HepG2 (cell line): ENCODE data around the gene HS3ST3B1.

Experiments
- DR1 ChIP-seq: sonication (generic); formaldehyde crosslinking; IDR thresholded peaks from 2 replicates; pipeline ENCODE4 v1.8.0; 2021; ENCODE audit warnings: mild to moderate bottlenecking, missing genetic modification reagents, inconsistent platforms
- FOSL2 ChIP-seq: sonication (generic); formaldehyde crosslinking; IDR thresholded peaks from 2 replicates; pipeline ENCODE4 v1.4.0; 2020; ENCODE audit warnings: missing genetic modification reagents
- POLR2A ChIP-seq, 2 experiments: IDR thresholded peaks; 2 replicates each; pipeline ENCODE4 v1.6.1; 2011; ENCODE audit warnings: low read depth in 2 of 2, low read length in 2 of 2, mild to moderate bottlenecking in 1 of 2, moderate library complexity in 1 of 2; ENCODE audit not compliant: insufficient read depth in 1 of 2
- ZNF768 ChIP-seq: sonication (generic); formaldehyde crosslinking; IDR thresholded peaks from 2 replicates; pipeline ENCODE4 v1.4.0; 2020; ENCODE audit warnings: missing genetic modification reagents
- ZNF839 ChIP-seq: sonication (generic); formaldehyde crosslinking; IDR thresholded peaks from 2 replicates; pipeline ENCODE4 v1.4.0; 2020; ENCODE audit warnings: missing genetic modification reagents, mild to moderate bottlenecking, borderline replicate concordance

DNA sequence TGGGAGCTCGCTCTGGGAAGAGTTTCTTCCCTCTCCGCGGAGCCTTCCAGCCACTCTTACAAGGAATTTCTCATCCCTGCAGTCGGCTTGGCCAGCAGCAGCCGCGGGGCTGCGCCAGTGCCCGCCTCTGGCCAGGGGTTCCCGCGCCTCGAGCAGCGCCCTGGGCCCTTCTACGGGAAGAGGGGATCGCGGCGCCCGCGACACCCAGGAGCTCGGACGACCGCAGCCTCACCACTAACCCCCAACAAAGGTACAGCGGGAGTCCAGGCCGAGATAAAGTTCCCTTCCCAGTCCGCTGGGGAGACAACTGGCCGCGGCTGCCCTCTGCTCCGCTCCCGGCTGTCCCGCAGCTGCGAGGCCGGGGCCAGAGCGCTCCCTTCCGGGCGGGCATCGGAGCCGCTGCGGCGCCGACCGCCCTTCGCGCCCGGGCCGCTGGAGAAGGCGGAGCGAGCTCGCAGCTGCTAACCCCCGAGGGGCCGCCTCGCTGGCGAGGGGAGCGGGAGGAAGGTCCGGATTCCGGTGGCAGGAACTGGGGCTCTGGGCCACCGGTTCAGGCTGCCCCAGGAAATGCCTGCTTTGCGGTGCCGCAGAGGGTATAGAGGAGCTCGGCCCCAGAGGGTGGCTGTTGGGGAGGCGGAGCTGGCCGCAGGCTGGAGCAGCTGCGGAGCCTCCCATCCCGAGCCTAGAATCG is 3.6 kb upstream of the HS3ST3B1 start:
- TF ChIP-seq POLR2A (IDR thresholded peaks at IDR 0.05; ENCODE audit: insufficient read depth in 1 of 2, low read depth in 2 of 2, low read length in 2 of 2) (no peak), FOSL2 (CRISPR knock-in tag) (no peak), ZNF768 (CRISPR knock-in tag) (peak; percentile 66), ZNF839 (CRISPR knock-in tag) (0 out of 2 replicates have a peak, but pooled peaks have one; percentile 29), DR1 (CRISPR knock-in tag) (no peak)
